HL-60 (cell line): Measurements from ENCODE around the gene FPR1.

Source experiments
- DNase-seq, 2 experiments: peaks; one replicate each; pipeline ENCODE4 v3.0.0-alpha.2; 2010 to 2020; ENCODE audit warnings: low read depth in 1 of 2, low spot score in 1 of 2
- H3K27ac ChIP-seq: fragments of 250-450 bp; sonication (Bioruptor Pico); replicated peaks from 2 replicates; pipeline ENCODE4 v1.5.1; 2020; ENCODE audit warnings: mild to moderate bottlenecking, moderate library complexity
- H3K27me3 ChIP-seq: fragments of 250-450 bp; sonication (Bioruptor Pico); 2 replicates; pipeline ENCODE4 v1.5.1; 2021; ENCODE audit warnings: mild to moderate bottlenecking, moderate library complexity; ENCODE audit not compliant: insufficient read depth, poor library complexity, severe bottlenecking
- H3K4me3 ChIP-seq: replicated peaks from 2 replicates; pipeline ENCODE4 v1.5.1; 2011; ENCODE audit warnings: mild to moderate bottlenecking, control low read depth, low read length; ENCODE audit not compliant: insufficient read depth
- CTCF ChIP-seq: IDR thresholded peaks from one replicate; pipeline ENCODE4 v1.5.1; 2011; ENCODE audit warnings: low read length, control low read depth, inconsistent platforms; ENCODE audit not compliant: insufficient read depth
- GABPA ChIP-seq: IDR thresholded peaks from 2 replicates; pipeline ENCODE4 v1.6.1; 2012; ENCODE audit warnings: low read depth
- POLR2AphosphoS5 ChIP-seq: IDR thresholded peaks from 2 replicates; pipeline ENCODE4 v1.6.1; 2012; ENCODE audit warnings: low read depth
- REST ChIP-seq: IDR thresholded peaks from 2 replicates; pipeline ENCODE4 v1.6.1; 2012; ENCODE audit warnings: low read depth; ENCODE audit not compliant: insufficient replicate concordance
- SPI1 ChIP-seq: IDR thresholded peaks from 2 replicates; pipeline ENCODE4 v1.6.1; 2012; ENCODE audit warnings: low read depth, mild to moderate bottlenecking, borderline replicate concordance

Gene FPR1

GRCh38 chr19:51733742-51734522 is 17.7 kb downstream of the FPR1 start:
- TF ChIP-seq POLR2AphosphoS5 (no peak), SPI1 (no peak), CTCF (no peak), GABPA (no peak), REST (no peak)
- Histone ChIP-seq H3K4me3 (no peak overlapping the region), H3K27me3 (no peaks in the 10 kb centered on the region), H3K27ac (no peak overlapping the region)
- DNase-seq: no peak

- Histone ChIP-seq H3K27ac (no peak overlapping the region), H3K4me3 (no peak overlapping the region), H3K27me3 (no peaks in the 10 kb centered on the region)
- DNase-seq: no peak
- no peak for TF ChIP-seq REST
- no peak for TF ChIP-seq POLR2AphosphoS5
- TF ChIP-seq SPI1: no peak
- TF ChIP-seq CTCF: no peak
- TF ChIP-seq GABPA: no peak
Observed at GRCh38 chr19:51729781-51730180, 21.9 kb downstream of the FPR1 start.

- TF ChIP-seq CTCF (no peak), POLR2AphosphoS5 (no peak), REST (no peak), GABPA (no peak), SPI1 (no peak)
- H3K4me3 ChIP-seq: no peak overlapping the region
- no peak overlapping the region for H3K27ac ChIP-seq
- H3K27me3 ChIP-seq: no peaks in the 10 kb centered on the region
- no peak for DNase-seq
Observed at GRCh38 chr19:51727349-51727880, 24.3 kb downstream of the FPR1 start.
